Measurements from ENCODE around the gene PERM1.

PERM1 gene

DNA sequence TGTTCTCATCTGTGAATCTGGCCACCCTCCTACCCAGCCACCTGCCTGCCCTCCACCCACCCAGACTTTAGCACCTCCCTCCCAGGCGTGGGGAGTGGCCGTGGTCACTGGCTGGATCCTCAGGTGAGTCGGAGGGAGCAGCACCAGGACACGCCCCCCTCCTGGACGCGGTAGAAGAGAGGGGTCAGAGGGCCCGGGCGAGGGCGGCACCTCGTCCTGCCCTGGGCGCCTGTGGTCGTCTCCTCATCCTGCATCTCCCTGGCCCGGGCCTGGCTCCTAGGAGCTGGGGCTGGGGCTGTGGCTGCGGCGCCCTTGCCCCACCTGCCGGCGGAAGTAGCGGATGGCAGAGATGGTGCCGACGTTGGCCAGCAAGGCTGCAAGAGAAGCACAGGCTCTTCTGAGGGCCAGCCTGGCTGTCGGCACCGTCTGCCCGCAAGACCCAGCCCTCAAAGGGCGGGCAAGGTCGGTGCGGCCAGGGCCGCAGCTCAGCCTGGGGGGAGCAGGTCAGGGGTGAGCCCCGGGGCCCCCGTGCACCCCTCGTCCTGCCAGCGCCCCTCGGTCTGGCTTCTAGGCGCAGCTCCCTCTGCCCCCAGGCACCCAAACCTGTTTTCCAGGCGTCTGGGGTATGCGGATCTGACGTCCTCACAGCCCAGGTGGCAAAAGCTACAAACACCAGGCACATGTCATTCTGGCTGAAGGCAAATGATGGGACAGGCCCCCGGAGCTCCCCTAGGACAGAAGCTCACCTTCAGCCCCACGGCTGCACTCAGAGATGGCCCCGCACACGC, 5.8 kb downstream of the PERM1 start:
- peak; percentile 74 for DNase-seq

DNA sequence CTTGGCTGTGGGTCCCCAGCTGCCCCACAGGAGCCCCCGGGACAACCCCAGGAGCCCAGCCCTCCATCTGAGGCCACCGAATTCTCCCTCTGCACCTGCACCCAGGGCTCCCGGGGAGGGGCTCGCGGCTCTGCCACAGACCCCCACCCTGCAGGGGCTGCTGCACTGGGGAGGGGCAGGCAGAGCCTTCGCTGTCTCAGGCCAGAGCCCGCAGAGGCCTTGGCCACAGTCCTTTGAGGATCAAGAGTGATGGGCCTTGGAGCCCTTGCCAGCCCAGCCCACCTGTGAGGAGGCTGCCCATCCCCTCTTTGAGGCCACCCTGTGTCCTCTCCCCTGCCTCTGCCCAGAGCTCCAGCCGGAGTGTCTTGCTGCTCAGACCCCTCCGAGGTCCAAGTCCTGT, 6.5 kb downstream of the PERM1 start:
- DNase-seq, result no peak

DNA sequence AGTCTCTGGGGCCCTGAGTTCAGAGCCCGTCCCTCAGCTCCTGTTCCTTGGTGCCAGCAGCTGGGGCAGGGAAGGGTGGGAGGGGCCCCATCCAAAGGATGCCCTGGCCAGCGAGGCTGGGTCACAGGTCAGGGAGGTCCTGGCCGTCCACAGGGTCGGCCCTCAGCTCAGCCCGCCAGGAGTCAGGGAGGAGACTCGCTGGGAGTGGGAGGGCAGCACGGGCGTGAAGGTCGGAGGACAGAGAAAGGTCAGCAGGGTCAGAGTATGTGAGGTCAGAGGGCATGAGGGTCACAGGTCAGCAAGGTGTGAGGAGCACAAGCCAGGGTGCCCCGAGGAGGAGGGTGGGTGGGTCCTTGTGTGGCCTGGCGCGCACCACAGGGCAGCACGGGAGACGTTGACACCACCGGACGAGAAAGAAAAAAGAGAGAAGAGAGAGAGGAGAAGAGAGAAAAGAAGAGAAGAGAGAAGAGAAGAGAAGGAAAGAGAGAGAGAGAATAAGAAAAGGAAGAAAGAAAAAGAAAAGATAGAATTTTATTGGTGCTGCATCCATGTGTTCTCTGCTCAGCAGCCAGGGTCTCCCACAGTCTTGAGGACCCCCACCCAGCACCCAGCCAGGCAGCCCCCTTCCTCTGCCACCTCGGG, 7.1 kb downstream of the PERM1 start:
- no peak for DNase-seq

DNA sequence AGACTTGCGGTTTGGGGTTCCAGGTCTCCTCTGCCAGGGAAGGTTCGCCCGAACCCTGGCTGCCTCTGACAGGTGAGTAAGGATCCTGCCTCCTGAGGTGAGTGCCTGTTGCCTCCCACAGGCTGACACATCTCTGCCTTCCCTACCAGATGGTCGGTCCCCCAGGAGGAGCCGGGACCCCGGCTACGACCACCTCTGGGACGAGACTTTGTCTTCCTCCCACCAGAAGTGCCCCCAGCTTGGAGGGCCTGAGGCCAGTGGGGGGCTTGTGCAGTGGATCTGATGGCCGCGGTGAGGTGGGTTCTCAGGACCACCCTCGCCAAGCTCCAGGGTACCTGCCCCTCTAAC, 7.6 kb downstream of the PERM1 start:
- DNase-seq, result no peak

GRCh38 chr1:973459-974292, 8.2 kb downstream of the PERM1 start:
- no peak for DNase-seq

- no peak for DNase-seq
These were observed 9.0 kb downstream of the PERM1 start for GRCh38 chr1:972726-973458.

GRCh38 chr1:971751-972506, 10.0 kb downstream of the PERM1 start:
- no peak for DNase-seq

- no peak for DNase-seq
These were observed 10.7 kb downstream of the PERM1 start for GRCh38 chr1:970973-971730.

- DNase-seq, result no peak
These were observed 11.5 kb downstream of the PERM1 start for GRCh38 chr1:970242-970972.

- no peak for DNase-seq
These were observed 12.5 kb downstream of the PERM1 start for GRCh38 chr1:969260-969855.

GRCh38 chr1:967466-968343, 14.2 kb downstream of the PERM1 start:
- no peak for DNase-seq

DNA sequence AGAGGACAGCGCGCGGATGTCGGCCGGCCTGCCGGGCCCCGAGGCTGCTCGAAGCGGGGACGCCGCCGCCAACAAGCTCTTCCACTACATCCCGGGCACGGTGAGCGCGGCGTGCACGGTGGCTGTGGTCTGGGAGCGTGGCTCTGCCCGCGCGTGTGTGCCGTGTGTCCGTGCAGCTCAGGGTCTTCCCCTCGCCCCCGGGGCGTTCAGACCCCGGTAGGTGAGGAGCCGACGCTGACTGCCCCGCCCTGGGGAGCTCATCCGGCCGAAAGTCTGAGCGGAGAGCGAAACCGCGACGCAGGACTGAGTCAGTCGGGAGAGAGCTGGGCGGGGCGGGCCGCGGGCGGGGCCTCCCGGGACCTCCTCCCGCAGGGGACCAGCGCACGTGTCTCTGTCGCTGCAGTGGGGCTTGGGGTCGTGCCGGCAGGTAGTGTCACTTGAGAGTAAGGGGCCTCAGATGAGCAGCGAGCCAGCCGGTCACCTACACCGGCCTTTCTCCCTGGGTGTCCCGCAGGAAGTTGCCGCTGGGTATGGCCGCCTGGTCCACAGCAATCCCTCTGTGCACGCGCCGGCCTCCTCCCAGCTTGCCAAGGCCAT, 15.1 kb downstream of the PERM1 start:
- DNase-seq, result peak; percentile 73

DNA sequence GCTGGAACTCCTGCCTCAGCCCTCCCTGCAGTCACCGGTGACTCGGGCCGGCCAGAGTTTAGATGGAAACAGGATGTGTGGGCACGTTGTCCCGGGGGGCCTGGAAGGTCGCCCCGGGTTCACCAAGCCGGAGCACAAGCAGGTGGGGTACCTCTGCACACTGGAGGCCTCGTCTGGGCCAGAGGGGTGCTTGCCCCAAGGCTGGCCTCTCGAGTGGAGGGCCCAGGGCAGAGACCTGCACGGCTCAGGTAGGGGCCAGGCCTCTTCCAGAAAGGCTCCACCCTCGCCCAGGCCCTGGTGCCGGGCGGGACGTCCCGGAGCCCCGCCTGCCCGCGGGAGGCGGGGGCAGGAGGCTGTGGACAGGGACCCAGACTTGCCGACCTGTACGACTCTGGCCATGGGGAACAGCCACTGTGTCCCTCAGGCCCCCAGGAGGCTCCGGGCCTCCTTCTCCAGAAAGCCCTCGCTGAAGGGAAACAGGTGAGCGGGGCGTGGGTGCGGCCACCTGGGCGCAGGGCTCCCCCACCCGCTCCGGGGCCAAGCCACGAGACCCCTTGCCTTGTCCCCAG, 15.7 kb downstream of the PERM1 start, which contains the start of gene PLEKHN1:
TSS of gene PLEKHN1 (plus strand) at position 348 of the 569 bp plus-strand sequence. CDS start at position 398, 50 bp downstream.
- peak; percentile 10 for DNase-seq

GRCh38 chr1:965526-966134, 16.3 kb downstream of the PERM1 start:
- no peak for DNase-seq

DNA sequence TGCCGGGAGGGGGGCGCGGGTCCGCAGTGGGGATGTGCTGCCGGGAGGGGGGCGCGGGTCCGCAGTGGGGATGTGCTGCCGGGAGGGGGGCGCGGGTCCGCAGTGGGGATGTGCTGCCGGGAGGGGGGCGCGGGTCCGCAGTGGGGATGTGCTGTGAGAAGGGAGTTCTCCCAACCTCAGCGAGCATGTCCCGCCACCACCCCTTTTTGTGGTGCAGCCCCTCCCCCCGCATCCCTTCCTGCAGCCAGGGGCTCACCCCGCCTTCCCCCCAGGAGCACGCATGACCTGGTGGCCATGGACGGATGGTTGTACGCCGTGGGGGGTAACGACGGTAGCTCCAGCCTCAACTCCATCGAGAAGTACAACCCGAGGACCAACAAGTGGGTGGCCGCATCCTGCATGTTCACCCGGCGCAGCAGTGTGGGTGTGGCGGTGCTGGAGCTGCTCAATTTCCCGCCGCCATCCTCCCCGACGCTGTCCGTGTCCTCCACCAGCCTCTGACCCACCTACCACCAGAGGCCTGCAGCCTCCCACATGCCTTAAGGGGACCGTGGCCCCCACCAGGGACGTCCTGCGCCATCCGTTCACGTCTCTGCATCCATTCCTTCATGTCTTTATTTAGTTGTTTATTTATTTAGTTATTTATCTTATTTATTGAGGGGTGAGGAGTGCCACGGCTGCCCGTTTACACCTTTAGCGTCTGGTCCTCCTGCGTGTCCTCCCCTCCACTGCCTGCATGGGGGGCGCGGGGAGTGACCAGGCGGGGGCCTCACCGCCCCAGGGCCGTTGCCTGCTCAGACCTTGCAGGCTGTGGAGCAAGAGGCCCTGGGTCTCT, 17.0 kb downstream of the PERM1 start:
- no peak for DNase-seq

GRCh38 chr1:963746-964525, 18.0 kb downstream of the PERM1 start:
- no peak for DNase-seq
